HG03060 (cell line): ENCODE measurements around the gene ARMC7.

Experiments
- ATAC-seq: cut with Tn5 transposase; IDR thresholded peaks from one replicate; pipeline ENCODE4 v1.9.1; 2021; ENCODE audit warnings: low read depth, moderate number of reproducible peaks; ENCODE audit not compliant: unreplicated experiment

ARMC7 gene

GRCh38 chr17:75077496-75078283, 32.1 kb upstream of the ARMC7 start:
- ATAC-seq = no peak

- ATAC-seq = no peak
Observed at GRCh38 chr17:75078284-75079022, 31.3 kb upstream of the ARMC7 start.

GRCh38 chr17:75079023-75079373, 30.8 kb upstream of the ARMC7 start:
- ATAC-seq = no peak

- ATAC-seq = no peak
Observed at GRCh38 chr17:75081611-75082540, 27.9 kb upstream of the ARMC7 start.

- no peak for ATAC-seq
Observed at GRCh38 chr17:75082683-75083082, 27.1 kb upstream of the ARMC7 start.

- ATAC-seq = no peak
Observed at GRCh38 chr17:75084039-75084660, 25.6 kb upstream of the ARMC7 start.

GRCh38 chr17:75086496-75087181, 23.1 kb upstream of the ARMC7 start:
- ATAC-seq = no peak

GRCh38 chr17:75087182-75087557, 22.6 kb upstream of the ARMC7 start:
- ATAC-seq = no peak

GRCh38 chr17:75087558-75088453, 22.0 kb upstream of the ARMC7 start, which contains the start of gene SLC16A5:
TSS of gene SLC16A5 (plus strand) at chr17:75087954. CDS start at chr17:75093637, 5,683 bp downstream.
- ATAC-seq = no peak

GRCh38 chr17:75088465-75089417, 21.0 kb upstream of the ARMC7 start:
- no peak for ATAC-seq

- ATAC-seq = no peak
Observed at GRCh38 chr17:75090871-75091854, 18.6 kb upstream of the ARMC7 start.

GRCh38 chr17:75091855-75092327, 17.9 kb upstream of the ARMC7 start:
- ATAC-seq = no peak

GRCh38 chr17:75093548-75094158, 16.1 kb upstream of the ARMC7 start:
- ATAC-seq = no peak

GRCh38 chr17:75094871-75095399, 14.8 kb upstream of the ARMC7 start:
- ATAC-seq = no peak

GRCh38 chr17:75096082-75096625, 13.6 kb upstream of the ARMC7 start:
- ATAC-seq = no peak
